Natural killer cell (primary cell): ENCODE measurements around the gene ZFP1. TPM values are rescaled to one million over a fixed set of nuclear protein-coding genes. Genes with fewer than 3 reads are reported as not detected.
"Not testable (repeated sequence)": the region's sequence is repeated elsewhere in the genome, so short reads cannot be mapped to it uniquely, and the experiment has no call there.

Experiments
- ATAC-seq, 3 donors: fragments of 150-1000 bp in 2 of 3; fragments of 200-7000 bp in 1 of 3; cut with Tn5 transposase; 1 replicate in 1 of 3; 2 replicates in 2 of 3; pipeline ENCODE4 v1.10.0; 2021; ENCODE audit warnings: mild to moderate bottlenecking in 2 of 3, moderate library complexity in 2 of 3
- DNase-seq, 2 donors: peaks; one replicate each; pipeline versions ENCODE4 v3.0.0 to v3.0.0-alpha.2; 2013 to 2021; ENCODE audit warnings: mixed read lengths in 1 of 2
- H3K27ac ChIP-seq: one replicate; pipeline ENCODE4 v1.5.1; 2013; ENCODE audit warnings: mild to moderate bottlenecking, low read length
- H3K27me3 ChIP-seq: one replicate; pipeline ENCODE4 v1.6.1; 2013; ENCODE audit warnings: low read length; ENCODE audit not compliant: control insufficient read depth, insufficient read depth
- H3K36me3 ChIP-seq: one replicate; pipeline ENCODE4 v1.6.1; 2013; ENCODE audit warnings: low read length; ENCODE audit not compliant: control insufficient read depth, insufficient read depth
- H3K4me1 ChIP-seq: one replicate; pipeline ENCODE4 v1.6.1; 2013; ENCODE audit warnings: low read length; ENCODE audit not compliant: control insufficient read depth, insufficient read depth
- H3K4me3 ChIP-seq: one replicate; pipeline ENCODE4 v1.5.1; 2013; ENCODE audit warnings: low read length
- H3K9me3 ChIP-seq: one replicate; pipeline ENCODE4 v1.6.1; 2013; ENCODE audit warnings: low read length; ENCODE audit not compliant: control insufficient read depth, insufficient read depth
- H3K27ac Mint-ChIP-seq, 2 donors: one replicate each; pipeline ENCODE4 v1.8.0; 2022; ENCODE audit warnings: mild to moderate bottlenecking in 2 of 2, mixed read lengths in 2 of 2, moderate library complexity in 1 of 2
- H3K27me3 Mint-ChIP-seq, 2 donors: one replicate each; pipeline ENCODE4 v1.8.0; 2022; ENCODE audit warnings: low read depth in 2 of 2, mixed read lengths in 2 of 2
- H3K36me3 Mint-ChIP-seq: one replicate; pipeline ENCODE4 v1.8.0; 2022; ENCODE audit warnings: mixed read lengths
- H3K4me1 Mint-ChIP-seq, 2 donors: one replicate each; pipeline ENCODE4 v1.8.0; 2022; ENCODE audit warnings: mixed read lengths in 2 of 2
- H3K4me3 Mint-ChIP-seq: one replicate; pipeline ENCODE4 v1.8.0; 2022; ENCODE audit warnings: mild to moderate bottlenecking, moderate library complexity, mixed read lengths
- H3K9me3 Mint-ChIP-seq, 2 donors: one replicate each; pipeline ENCODE4 v1.8.0; 2022; ENCODE audit warnings: mixed read lengths in 2 of 2
- CTCF ChIP-seq: fragments of 200-600 bp; IDR thresholded peaks from one replicate; pipeline ENCODE4 v1.8.0; 2022; ENCODE audit warnings: antibody characterized with exemption
- WGBS: methylation state at CpG from one replicate; pipeline ENCODE4 v1.1.7; 2013; ENCODE audit warnings: missing lambda C conversion rate; ENCODE audit not compliant: insufficient coverage; 5-methylcytosine and 5-hydroxymethylcytosine counted together
- intact Hi-C: fragments of 100-400 bp; cut with micrococcal nuclease; formaldehyde crosslinking; loops from one replicate; pipeline ENCODE4 v1.14.2; 2022
- total RNA-seq, 4 donors: library from RNA; stranded (reverse); fragments of 120-200 nt in 1 of 4; gene quantifications; one replicate each; pipeline versions ENCODE4 v1.2.3 to v1.2.4, GENCODE V29; 2013 to 2022

The ZFP1 gene
- total RNA-seq, 3 donors from 2014 or later (not counting 1 experiment from before 2014, with no cell fraction given) = 9.0 to 16.2 (median 14.9) TPM

GRCh38 chr16:75209944-75210343, 61.6 kb downstream of the ZFP1 start:
- Histone ChIP-seq H3K4me1 (no peaks in the 10 kb centered on the region), H3K27ac (no peak overlapping the region), H3K9me3 (no peaks in the 10 kb centered on the region), H3K4me3 (no peak overlapping the region), H3K27me3 (no peaks in the 10 kb centered on the region), H3K36me3 (no peaks in the 10 kb centered on the region)
- no peak for TF ChIP-seq CTCF
- Mint-ChIP-seq H3K4me1 (no peaks in the 10 kb centered on the region), H3K36me3 (no peaks in the 10 kb centered on the region), H3K27me3 (peaks cover 2 to 6% of the 10 kb centered on the region in 2 donors), H3K9me3 (no peaks in the 10 kb centered on the region), H3K27ac (no peak overlapping the region), H3K4me3 (no peak overlapping the region)
- ATAC-seq = no peak
- WGBS = 93% methylated on average over 4 of the region's 5 CpGs
- DNase-seq = no peak
- intact Hi-C loops = no loop called here

- not testable (repeated sequence) for H3K9me3 Mint-ChIP-seq
Measured at GRCh38 chr16:75211286-75211685, 63.0 kb downstream of the ZFP1 start.

GRCh38 chr16:75216127-75216526, 67.8 kb downstream of the ZFP1 start:
- H3K4me3 Mint-ChIP-seq = no peak overlapping the region
- H3K4me1 Mint-ChIP-seq = peaks cover 0 to 12% of the 10 kb centered on the region in 2 donors
- WGBS = 100% methylated on average over 2 of the region's 2 CpGs
- Histone ChIP-seq H3K9me3 (no peaks in the 10 kb centered on the region), H3K36me3 (no peaks in the 10 kb centered on the region), H3K4me1 (peaks cover 6% of the 10 kb centered on the region), H3K27me3 (no peaks in the 10 kb centered on the region), H3K27ac (no peak overlapping the region), H3K4me3 (no peak overlapping the region)
- no peak for ATAC-seq
- TF ChIP-seq CTCF = no peak
- no peaks in the 10 kb centered on the region for H3K36me3 Mint-ChIP-seq
- no peak overlapping the region for H3K27ac Mint-ChIP-seq
- no peaks in the 10 kb centered on the region for H3K9me3 Mint-ChIP-seq
- intact Hi-C loops = no loop called here
- DNase-seq = no peak
- no peaks in the 10 kb centered on the region for H3K27me3 Mint-ChIP-seq

More at GRCh38 chr16:75211286-75211685, 63.0 kb downstream of the ZFP1 start:
- DNase-seq, H3K36me3 ChIP-seq, H3K27ac Mint-ChIP-seq, H3K27me3 ChIP-seq, ATAC-seq, H3K4me1 Mint-ChIP-seq, H3K27me3 Mint-ChIP-seq, H3K4me3 ChIP-seq, H3K9me3 ChIP-seq, H3K36me3 Mint-ChIP-seq, H3K4me1 ChIP-seq, intact Hi-C loops, H3K27ac ChIP-seq, H3K4me3 Mint-ChIP-seq: not testable (repeated sequence)
- WGBS = 84% methylated on average over 10 of the region's 10 CpGs

GRCh38 chr16:75216576-75216975, 68.3 kb downstream of the ZFP1 start:
- Histone ChIP-seq H3K36me3 (no peaks in the 10 kb centered on the region), H3K9me3 (no peaks in the 10 kb centered on the region), H3K27ac (no peak overlapping the region), H3K4me3 (no peak overlapping the region), H3K27me3 (no peaks in the 10 kb centered on the region), H3K4me1 (peaks cover 6% of the 10 kb centered on the region)
- Mint-ChIP-seq H3K27me3 (no peaks in the 10 kb centered on the region), H3K4me3 (no peak overlapping the region), H3K9me3 (no peaks in the 10 kb centered on the region), H3K4me1 (peaks cover 0 to 12% of the 10 kb centered on the region in 2 donors), H3K27ac (no peak overlapping the region), H3K36me3 (no peaks in the 10 kb centered on the region)
- no peak for ATAC-seq
- no peak for DNase-seq
- 75% methylated on average over 5 of the region's 7 CpGs for WGBS
- intact Hi-C loops = no loop called here
- no peak for TF ChIP-seq CTCF
